ENCODE data around the gene GTF2IRD1. TPM values are rescaled to one million over a fixed set of nuclear protein-coding genes. Genes with fewer than 3 reads are reported as not detected.
A peak's percentile ranks its signal among the peaks of the same experiment; 100 is the strongest.
"Not testable (repeated sequence)": the region's sequence is repeated elsewhere in the genome, so short reads cannot be mapped to it uniquely, and the experiment has no call there.

The GTF2IRD1 gene
- total RNA-seq, 1 donor from 2014 or later: 13.8 TPM

GRCh38 chr7:74430409-74430808 is 23.3 kb upstream of the GTF2IRD1 start:
- not testable (repeated sequence) for DNase-seq (ENCODE audit: extremely low read depth, low read depth, low spot score)

- no peak for DNase-seq (ENCODE audit: extremely low read depth, low read depth, low spot score)
Measured at GRCh38 chr7:74430961-74431466, 22.7 kb upstream of the GTF2IRD1 start.

GRCh38 chr7:74437291-74437571 is 16.5 kb upstream of the GTF2IRD1 start:
- not testable (repeated sequence) for DNase-seq (ENCODE audit: extremely low read depth, low read depth, low spot score)

GRCh38 chr7:74438327-74438726 is 15.4 kb upstream of the GTF2IRD1 start:
- DNase-seq (ENCODE audit: extremely low read depth, low read depth, low spot score): no peak

GRCh38 chr7:74439541-74439940 is 14.2 kb upstream of the GTF2IRD1 start:
- no peak for DNase-seq (ENCODE audit: extremely low read depth, low read depth, low spot score)

GRCh38 chr7:74440143-74440542 is 13.6 kb upstream of the GTF2IRD1 start:
- DNase-seq (ENCODE audit: extremely low read depth, low read depth, low spot score): not testable (repeated sequence)

GRCh38 chr7:74441801-74442200 is 11.9 kb upstream of the GTF2IRD1 start:
- DNase-seq (ENCODE audit: extremely low read depth, low read depth, low spot score): no peak

- DNase-seq (ENCODE audit: extremely low read depth, low read depth, low spot score): no peak
Measured at GRCh38 chr7:74443543-74444247, 10.0 kb upstream of the GTF2IRD1 start.

GRCh38 chr7:74449144-74449543 is 4.6 kb upstream of the GTF2IRD1 start:
- DNase-seq (ENCODE audit: extremely low read depth, low read depth, low spot score): no peak

- peak; percentile 16 for DNase-seq (ENCODE audit: extremely low read depth, low read depth, low spot score)
Measured at GRCh38 chr7:74449809-74450397, 3.8 kb upstream of the GTF2IRD1 start.

GRCh38 chr7:74452748-74453321 is 871 bp upstream of the GTF2IRD1 start:
- no peak for DNase-seq (ENCODE audit: extremely low read depth, low read depth, low spot score)

GRCh38 chr7:74454021-74454924 is 567 bp downstream of the GTF2IRD1 start:
- no peak for DNase-seq (ENCODE audit: extremely low read depth, low read depth, low spot score)

- no peak for DNase-seq (ENCODE audit: extremely low read depth, low read depth, low spot score)
Measured at GRCh38 chr7:74454925-74455288, 1.2 kb downstream of the GTF2IRD1 start.

- no peak for DNase-seq (ENCODE audit: extremely low read depth, low read depth, low spot score)
Measured at GRCh38 chr7:74455291-74455804, 1.6 kb downstream of the GTF2IRD1 start.

GRCh38 chr7:74455928-74456327 is 2.2 kb downstream of the GTF2IRD1 start:
- no peak for DNase-seq (ENCODE audit: extremely low read depth, low read depth, low spot score)

- DNase-seq (ENCODE audit: extremely low read depth, low read depth, low spot score): no peak
Measured at GRCh38 chr7:74457007-74457406, 3.3 kb downstream of the GTF2IRD1 start.

GRCh38 chr7:74461970-74462706 is 8.4 kb downstream of the GTF2IRD1 start:
- no peak for DNase-seq (ENCODE audit: extremely low read depth, low read depth, low spot score)

GRCh38 chr7:74462707-74463100 is 9.0 kb downstream of the GTF2IRD1 start:
- no peak for DNase-seq (ENCODE audit: extremely low read depth, low read depth, low spot score)

GRCh38 chr7:74464931-74465886 is 11.5 kb downstream of the GTF2IRD1 start:
- no peak for DNase-seq (ENCODE audit: extremely low read depth, low read depth, low spot score)
